Right renal cortex interstitium (tissue), 3 donors: ENCODE results near the gene SH3RF3. TPM values are rescaled to one million over a fixed set of nuclear protein-coding genes. Genes with fewer than 3 reads are reported as not detected.

ENCODE experiments used
- polyA plus RNA-seq, 3 donors: library from polyadenylated mRNA; unstranded; fragments of 120-200 nt; gene quantifications; one replicate each; pipeline ENCODE4 v1.2.1, GENCODE V29; 2013; ENCODE audit not compliant: insufficient read length in 3 of 3

Gene SH3RF3
- polyA plus RNA-seq, 3 donors = 4.3 to 4.5 (median 4.3) TPM

Other genes starting within 250 kb of the SH3RF3 start
- 1 to 10 TPM; 2.8 to 3.0 (median 3.0) TPM for gene EDAR, start 140.0 kb upstream of the SH3RF3 start, polyA plus RNA-seq